HG02981 (cell line): ENCODE results near the gene FAT3.

ENCODE experiments used
- ATAC-seq: cut with Tn5 transposase; IDR thresholded peaks from one replicate; pipeline ENCODE4 v1.9.1; 2021; ENCODE audit warnings: mild to moderate bottlenecking, moderate library complexity; ENCODE audit not compliant: unreplicated experiment

Gene FAT3

GRCh38 chr11:92227230-92227814 is 2.7 kb downstream of the FAT3 start:
- ATAC-seq: no peak

GRCh38 chr11:92227959-92228935 is 3.6 kb downstream of the FAT3 start:
- ATAC-seq: no peak

GRCh38 chr11:92236856-92237255 is 12.2 kb downstream of the FAT3 start:
- ATAC-seq: no peak

GRCh38 chr11:92240916-92241315 is 16.3 kb downstream of the FAT3 start:
- ATAC-seq: no peak

GRCh38 chr11:92245700-92246271 is 21.2 kb downstream of the FAT3 start:
- no peak for ATAC-seq

GRCh38 chr11:92246630-92247029 is 22.0 kb downstream of the FAT3 start:
- no peak for ATAC-seq

GRCh38 chr11:92249156-92249753 is 24.6 kb downstream of the FAT3 start:
- no peak for ATAC-seq

- no peak for ATAC-seq
Measured at GRCh38 chr11:92251980-92252379, 27.4 kb downstream of the FAT3 start.

- no peak for ATAC-seq
Measured at GRCh38 chr11:92253421-92253820, 28.8 kb downstream of the FAT3 start.

GRCh38 chr11:92253945-92254344 is 29.3 kb downstream of the FAT3 start:
- ATAC-seq: no peak

- no peak for ATAC-seq
Measured at GRCh38 chr11:92257536-92257935, 32.9 kb downstream of the FAT3 start.

- ATAC-seq: no peak
Measured at GRCh38 chr11:92259861-92260260, 35.2 kb downstream of the FAT3 start.

- ATAC-seq: no peak
Measured at GRCh38 chr11:92264350-92264749, 39.7 kb downstream of the FAT3 start.

GRCh38 chr11:92266806-92267205 is 42.2 kb downstream of the FAT3 start:
- ATAC-seq: no peak

GRCh38 chr11:92267278-92267677 is 42.7 kb downstream of the FAT3 start:
- ATAC-seq: no peak

GRCh38 chr11:92267968-92268367 is 43.4 kb downstream of the FAT3 start:
- no peak for ATAC-seq

GRCh38 chr11:92268546-92268945 is 43.9 kb downstream of the FAT3 start:
- no peak for ATAC-seq

- ATAC-seq: no peak
Measured at GRCh38 chr11:92269021-92269420, 44.4 kb downstream of the FAT3 start.

GRCh38 chr11:92269841-92270240 is 45.2 kb downstream of the FAT3 start:
- no peak for ATAC-seq

- ATAC-seq: no peak
Measured at GRCh38 chr11:92272651-92273050, 48.0 kb downstream of the FAT3 start.
